SK-N-SH treated with all-trans-retinoic acid at 6 μM for 48 hours (cell line): ENCODE measurements around the gene VEGFB.

Experiments
- ATAC-seq: fragments of 200-7000 bp; cut with Tn5 transposase; 3 replicates; pipeline ENCODE4 v1.9.1; 2020; ENCODE audit warnings: mild to moderate bottlenecking, moderate library complexity
- ARNTL ChIP-seq: fragments of 450-650 bp; formaldehyde crosslinking; IDR thresholded peaks from 2 replicates; pipeline ENCODE4 v1.5.0; 2020; ENCODE audit warnings: low read depth, mild to moderate bottlenecking, moderate library complexity, borderline replicate concordance
- BACH2 ChIP-seq: fragments of 250-450 bp; sonication (Bioruptor Pico); IDR thresholded peaks from 2 replicates; pipeline ENCODE4 v1.9.0; 2021; ENCODE audit warnings: mild to moderate bottlenecking, borderline replicate concordance
- CSDC2 ChIP-seq: fragments of 250-450 bp; sonication (Bioruptor Pico); IDR thresholded peaks from 2 replicates; pipeline ENCODE4 v1.5.0; 2020; ENCODE audit warnings: mild to moderate bottlenecking, moderate library complexity
- ESRRG ChIP-seq: fragments of 250-450 bp; sonication (Bioruptor Pico); IDR thresholded peaks from 2 replicates; pipeline ENCODE4 v1.6.1; 2021; ENCODE audit warnings: mild to moderate bottlenecking
- GLIS3 ChIP-seq: fragments of 250-450 bp; sonication (Bioruptor Pico); IDR thresholded peaks from 2 replicates; pipeline ENCODE4 v1.5.0; 2020; ENCODE audit warnings: mild to moderate bottlenecking, moderate library complexity
- ISL1 ChIP-seq: fragments of 250-450 bp; sonication (Bioruptor Pico); IDR thresholded peaks from 2 replicates; pipeline ENCODE4 v2.1.2; 2022; ENCODE audit warnings: mild to moderate bottlenecking, moderate library complexity
- PPARA ChIP-seq: fragments of 250-450 bp; sonication (Bioruptor Pico); IDR thresholded peaks from 2 replicates; pipeline ENCODE4 v1.5.0; 2020; ENCODE audit warnings: mild to moderate bottlenecking, borderline replicate concordance
- RARB ChIP-seq: fragments of 250-450 bp; sonication (Bioruptor Pico); IDR thresholded peaks from 2 replicates; pipeline ENCODE4 v1.8.0; 2021; ENCODE audit warnings: mild to moderate bottlenecking, moderate library complexity
- TCF4 ChIP-seq: fragments of 250-450 bp; sonication (Bioruptor Pico); IDR thresholded peaks from 2 replicates; pipeline ENCODE4 v1.8.0; 2021; ENCODE audit warnings: mild to moderate bottlenecking, moderate library complexity, borderline replicate concordance
- ZC3H10 ChIP-seq: fragments of 250-450 bp; sonication (Bioruptor Pico); IDR thresholded peaks from 2 replicates; pipeline ENCODE4 v1.5.1; 2021; ENCODE audit warnings: mild to moderate bottlenecking, moderate library complexity
- ZFP3 ChIP-seq: fragments of 250-450 bp; sonication (Bioruptor Pico); IDR thresholded peaks from 2 replicates; pipeline ENCODE4 v1.5.0; 2020; ENCODE audit warnings: mild to moderate bottlenecking, moderate library complexity
- ZFP30 ChIP-seq: fragments of 450-650 bp; formaldehyde crosslinking; IDR thresholded peaks from 2 replicates; pipeline ENCODE4 v1.5.0; 2022; ENCODE audit warnings: mild to moderate bottlenecking, moderate library complexity
- ZNF70 ChIP-seq: fragments of 450-650 bp; formaldehyde crosslinking; IDR thresholded peaks from 2 replicates; pipeline ENCODE4 v1.5.0; 2020; ENCODE audit warnings: mild to moderate bottlenecking, moderate library complexity
- ZNF8 ChIP-seq: fragments of 450-650 bp; formaldehyde crosslinking; IDR thresholded peaks from 2 replicates; pipeline ENCODE4 v1.5.0; 2020; ENCODE audit warnings: mild to moderate bottlenecking, moderate library complexity
- TF ChIP-seq, protein P1 (sequence below): fragments of 250-450 bp; sonication (Bioruptor Pico); IDR thresholded peaks from 2 replicates; pipeline ENCODE4 v1.5.0; 2020; ENCODE audit warnings: mild to moderate bottlenecking, moderate library complexity
- TF ChIP-seq, protein P2 (sequence below): fragments of 250-450 bp; sonication (Bioruptor Pico); IDR thresholded peaks from 2 replicates; pipeline ENCODE4 v1.8.0; 2020; ENCODE audit warnings: mild to moderate bottlenecking, moderate library complexity, borderline replicate concordance
- TF ChIP-seq, protein P3 (sequence below): fragments of 250-450 bp; sonication (Bioruptor Pico); IDR thresholded peaks from 2 replicates; pipeline ENCODE4 v1.5.1; 2021; ENCODE audit warnings: mild to moderate bottlenecking, moderate library complexity
- TF ChIP-seq, protein P4 (sequence below): fragments of 250-450 bp; sonication (Bioruptor Pico); IDR thresholded peaks from 2 replicates; pipeline ENCODE4 v1.5.1; 2020; ENCODE audit warnings: low read depth, mild to moderate bottlenecking, moderate library complexity
- TF ChIP-seq, protein P5 (sequence below): fragments of 250-450 bp; sonication (Bioruptor Pico); IDR thresholded peaks from 2 replicates; pipeline ENCODE4 v1.8.0; 2021; ENCODE audit warnings: low read depth, mild to moderate bottlenecking, moderate library complexity, borderline replicate concordance

Gene VEGFB

DNA sequence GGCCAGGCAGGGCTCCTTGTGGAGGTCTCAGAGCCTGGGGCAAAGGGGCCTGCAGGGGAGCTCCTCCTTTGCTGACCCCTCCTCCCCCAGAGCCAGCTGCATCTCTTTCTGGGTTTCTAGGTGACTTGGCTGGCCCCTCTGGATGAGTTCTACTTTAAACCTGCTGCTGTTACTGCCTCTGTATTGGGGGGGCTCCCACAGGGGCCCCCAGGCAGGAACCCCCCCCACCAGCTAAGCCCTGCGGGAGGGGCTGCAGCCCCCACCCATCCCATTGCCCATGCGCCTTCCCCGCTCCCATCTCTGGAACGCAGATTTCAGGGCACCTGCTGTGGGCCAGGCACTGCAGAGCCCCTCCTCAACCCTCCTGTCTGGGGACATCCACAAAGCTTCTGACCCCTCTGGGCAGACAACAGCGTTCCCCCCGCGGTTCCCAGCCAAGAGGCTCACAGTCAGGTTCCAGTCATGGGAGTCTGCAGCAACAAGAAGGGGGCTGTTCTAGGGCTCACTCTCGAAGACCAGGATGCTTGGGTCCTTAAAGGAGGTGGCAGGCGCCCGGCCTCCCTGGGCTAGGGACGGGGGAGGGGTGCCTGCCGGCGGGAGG lies 16.1 kb downstream of the VEGFB start:
- TF ChIP-seq, protein P1, sequence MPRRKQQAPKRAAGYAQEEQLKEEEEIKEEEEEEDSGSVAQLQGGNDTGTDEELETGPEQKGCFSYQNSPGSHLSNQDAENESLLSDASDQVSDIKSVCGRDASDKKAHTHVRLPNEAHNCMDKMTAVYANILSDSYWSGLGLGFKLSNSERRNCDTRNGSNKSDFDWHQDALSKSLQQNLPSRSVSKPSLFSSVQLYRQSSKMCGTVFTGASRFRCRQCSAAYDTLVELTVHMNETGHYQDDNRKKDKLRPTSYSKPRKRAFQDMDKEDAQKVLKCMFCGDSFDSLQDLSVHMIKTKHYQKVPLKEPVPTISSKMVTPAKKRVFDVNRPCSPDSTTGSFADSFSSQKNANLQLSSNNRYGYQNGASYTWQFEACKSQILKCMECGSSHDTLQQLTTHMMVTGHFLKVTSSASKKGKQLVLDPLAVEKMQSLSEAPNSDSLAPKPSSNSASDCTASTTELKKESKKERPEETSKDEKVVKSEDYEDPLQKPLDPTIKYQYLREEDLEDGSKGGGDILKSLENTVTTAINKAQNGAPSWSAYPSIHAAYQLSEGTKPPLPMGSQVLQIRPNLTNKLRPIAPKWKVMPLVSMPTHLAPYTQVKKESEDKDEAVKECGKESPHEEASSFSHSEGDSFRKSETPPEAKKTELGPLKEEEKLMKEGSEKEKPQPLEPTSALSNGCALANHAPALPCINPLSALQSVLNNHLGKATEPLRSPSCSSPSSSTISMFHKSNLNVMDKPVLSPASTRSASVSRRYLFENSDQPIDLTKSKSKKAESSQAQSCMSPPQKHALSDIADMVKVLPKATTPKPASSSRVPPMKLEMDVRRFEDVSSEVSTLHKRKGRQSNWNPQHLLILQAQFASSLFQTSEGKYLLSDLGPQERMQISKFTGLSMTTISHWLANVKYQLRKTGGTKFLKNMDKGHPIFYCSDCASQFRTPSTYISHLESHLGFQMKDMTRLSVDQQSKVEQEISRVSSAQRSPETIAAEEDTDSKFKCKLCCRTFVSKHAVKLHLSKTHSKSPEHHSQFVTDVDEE = no peak
- no peak for TF ChIP-seq ARNTL
- TF ChIP-seq, protein P2, sequence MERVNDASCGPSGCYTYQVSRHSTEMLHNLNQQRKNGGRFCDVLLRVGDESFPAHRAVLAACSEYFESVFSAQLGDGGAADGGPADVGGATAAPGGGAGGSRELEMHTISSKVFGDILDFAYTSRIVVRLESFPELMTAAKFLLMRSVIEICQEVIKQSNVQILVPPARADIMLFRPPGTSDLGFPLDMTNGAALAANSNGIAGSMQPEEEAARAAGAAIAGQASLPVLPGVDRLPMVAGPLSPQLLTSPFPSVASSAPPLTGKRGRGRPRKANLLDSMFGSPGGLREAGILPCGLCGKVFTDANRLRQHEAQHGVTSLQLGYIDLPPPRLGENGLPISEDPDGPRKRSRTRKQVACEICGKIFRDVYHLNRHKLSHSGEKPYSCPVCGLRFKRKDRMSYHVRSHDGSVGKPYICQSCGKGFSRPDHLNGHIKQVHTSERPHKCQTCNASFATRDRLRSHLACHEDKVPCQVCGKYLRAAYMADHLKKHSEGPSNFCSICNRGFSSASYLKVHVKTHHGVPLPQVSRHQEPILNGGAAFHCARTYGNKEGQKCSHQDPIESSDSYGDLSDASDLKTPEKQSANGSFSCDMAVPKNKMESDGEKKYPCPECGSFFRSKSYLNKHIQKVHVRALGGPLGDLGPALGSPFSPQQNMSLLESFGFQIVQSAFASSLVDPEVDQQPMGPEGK = no peak
- no peak for TF ChIP-seq ZC3H10 (CRISPR knock-in tag)
- no peak for TF ChIP-seq GLIS3 (CRISPR knock-in tag)
- TF ChIP-seq ZFP30 (CRISPR knock-in tag) = no peak
- TF ChIP-seq CSDC2 (CRISPR knock-in tag) = no peak
- TF ChIP-seq, protein P3, sequence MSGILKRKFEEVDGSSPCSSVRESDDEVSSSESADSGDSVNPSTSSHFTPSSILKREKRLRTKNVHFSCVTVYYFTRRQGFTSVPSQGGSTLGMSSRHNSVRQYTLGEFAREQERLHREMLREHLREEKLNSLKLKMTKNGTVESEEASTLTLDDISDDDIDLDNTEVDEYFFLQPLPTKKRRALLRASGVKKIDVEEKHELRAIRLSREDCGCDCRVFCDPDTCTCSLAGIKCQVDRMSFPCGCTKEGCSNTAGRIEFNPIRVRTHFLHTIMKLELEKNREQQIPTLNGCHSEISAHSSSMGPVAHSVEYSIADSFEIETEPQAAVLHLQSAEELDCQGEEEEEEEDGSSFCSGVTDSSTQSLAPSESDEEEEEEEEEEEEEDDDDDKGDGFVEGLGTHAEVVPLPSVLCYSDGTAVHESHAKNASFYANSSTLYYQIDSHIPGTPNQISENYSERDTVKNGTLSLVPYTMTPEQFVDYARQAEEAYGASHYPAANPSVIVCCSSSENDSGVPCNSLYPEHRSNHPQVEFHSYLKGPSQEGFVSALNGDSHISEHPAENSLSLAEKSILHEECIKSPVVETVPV (CRISPR knock-in tag) = no peak
- no peak for TF ChIP-seq ISL1
- TF ChIP-seq, protein P4, sequence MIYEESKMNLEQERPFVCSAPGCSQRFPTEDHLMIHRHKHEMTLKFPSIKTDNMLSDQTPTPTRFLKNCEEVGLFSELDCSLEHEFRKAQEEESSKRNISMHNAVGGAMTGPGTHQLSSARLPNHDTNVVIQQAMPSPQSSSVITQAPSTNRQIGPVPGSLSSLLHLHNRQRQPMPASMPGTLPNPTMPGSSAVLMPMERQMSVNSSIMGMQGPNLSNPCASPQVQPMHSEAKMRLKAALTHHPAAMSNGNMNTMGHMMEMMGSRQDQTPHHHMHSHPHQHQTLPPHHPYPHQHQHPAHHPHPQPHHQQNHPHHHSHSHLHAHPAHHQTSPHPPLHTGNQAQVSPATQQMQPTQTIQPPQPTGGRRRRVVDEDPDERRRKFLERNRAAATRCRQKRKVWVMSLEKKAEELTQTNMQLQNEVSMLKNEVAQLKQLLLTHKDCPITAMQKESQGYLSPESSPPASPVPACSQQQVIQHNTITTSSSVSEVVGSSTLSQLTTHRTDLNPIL (CRISPR knock-in tag) = no peak
- TF ChIP-seq, protein P5, sequence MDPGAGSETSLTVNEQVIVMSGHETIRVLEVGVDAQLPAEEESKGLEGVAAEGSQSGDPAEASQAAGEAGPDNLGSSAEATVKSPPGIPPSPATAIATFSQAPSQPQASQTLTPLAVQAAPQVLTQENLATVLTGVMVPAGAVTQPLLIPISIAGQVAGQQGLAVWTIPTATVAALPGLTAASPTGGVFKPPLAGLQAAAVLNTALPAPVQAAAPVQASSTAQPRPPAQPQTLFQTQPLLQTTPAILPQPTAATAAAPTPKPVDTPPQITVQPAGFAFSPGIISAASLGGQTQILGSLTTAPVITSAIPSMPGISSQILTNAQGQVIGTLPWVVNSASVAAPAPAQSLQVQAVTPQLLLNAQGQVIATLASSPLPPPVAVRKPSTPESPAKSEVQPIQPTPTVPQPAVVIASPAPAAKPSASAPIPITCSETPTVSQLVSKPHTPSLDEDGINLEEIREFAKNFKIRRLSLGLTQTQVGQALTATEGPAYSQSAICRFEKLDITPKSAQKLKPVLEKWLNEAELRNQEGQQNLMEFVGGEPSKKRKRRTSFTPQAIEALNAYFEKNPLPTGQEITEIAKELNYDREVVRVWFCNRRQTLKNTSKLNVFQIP (CRISPR knock-in tag) = no peak
- no peak for TF ChIP-seq RARB (CRISPR knock-in tag)
- no peak for TF ChIP-seq TCF4
- no peak for TF ChIP-seq ZNF8 (CRISPR knock-in tag)
- peak; percentile 4; the same call in 2 of the 3 replicates for ATAC-seq

DNA sequence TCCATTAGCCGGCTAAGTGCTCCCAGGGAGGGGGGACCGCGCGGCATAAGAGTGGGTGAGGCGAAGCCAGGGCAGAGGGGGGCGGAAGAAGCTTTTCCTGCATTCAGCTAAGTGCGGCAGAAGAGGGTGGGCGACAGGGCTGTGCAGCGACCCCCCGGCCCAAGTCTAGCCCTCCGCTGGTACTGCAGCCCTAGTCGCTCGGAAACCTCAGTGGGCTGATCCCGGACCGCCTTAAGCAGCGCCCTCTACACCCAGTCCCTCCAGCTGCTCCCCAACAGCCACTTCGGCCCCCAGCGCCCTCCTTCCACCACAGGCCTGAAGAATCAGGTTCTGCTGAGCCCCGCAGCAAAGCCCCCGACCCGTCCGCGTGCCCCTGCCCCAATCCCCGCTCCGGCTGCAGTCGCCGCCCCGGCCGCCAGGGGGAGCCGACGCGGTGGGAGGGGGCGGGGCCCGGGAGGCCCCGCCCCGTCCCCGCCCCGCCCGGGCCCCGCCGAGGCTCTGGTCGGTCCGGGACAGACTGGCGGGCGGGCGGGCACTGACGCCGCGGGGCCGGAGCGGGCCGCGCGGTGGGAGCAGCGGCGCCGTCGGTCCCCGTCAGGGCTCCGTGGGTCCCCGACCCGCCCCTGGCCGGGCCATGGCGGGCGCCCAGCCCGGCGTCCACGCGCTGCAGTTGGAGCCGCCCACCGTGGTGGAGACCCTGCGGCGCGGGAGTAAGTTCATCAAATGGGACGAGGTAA lies 16.8 kb downstream of the VEGFB start, which contains the start of gene PLCB3:
Gene PLCB3 (plus strand): TSS at position 515 of the 737 bp plus-strand sequence. CDS start 120 bp downstream, at position 635.
- peak; percentile 14 for ATAC-seq
- TF ChIP-seq RARB (CRISPR knock-in tag) = no peak
- TF ChIP-seq, protein P4 (CRISPR knock-in tag) = no peak
- TF ChIP-seq ZNF70 = no peak
- TF ChIP-seq, protein P5 (CRISPR knock-in tag) = no peak
- no peak for TF ChIP-seq GLIS3 (CRISPR knock-in tag)

DNA sequence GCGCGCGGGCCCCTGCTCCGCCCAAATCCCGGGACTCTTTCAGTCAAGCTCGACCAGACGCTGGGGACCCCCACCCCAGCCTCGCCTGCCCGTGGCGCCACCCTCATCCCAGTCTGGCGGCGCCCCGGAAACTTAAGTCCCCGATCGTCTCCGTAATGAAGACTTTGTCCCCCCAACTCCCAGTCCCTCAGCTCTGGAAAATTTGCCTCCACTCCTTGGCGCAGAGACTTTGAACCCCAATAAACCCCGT lies 17.3 kb downstream of the VEGFB start:
- no peak for ATAC-seq
- TF ChIP-seq ZNF8 (CRISPR knock-in tag) = no peak
- TF ChIP-seq ARNTL = no peak
- no peak for TF ChIP-seq ISL1
- TF ChIP-seq, protein P4 (CRISPR knock-in tag) = no peak
- TF ChIP-seq BACH2 (CRISPR knock-in tag) = no peak
- TF ChIP-seq GLIS3 (CRISPR knock-in tag) = no peak
- no peak for TF ChIP-seq ESRRG (CRISPR knock-in tag)
- no peak for TF ChIP-seq CSDC2 (CRISPR knock-in tag)
- no peak for TF ChIP-seq ZFP3 (CRISPR knock-in tag)
- TF ChIP-seq ZNF70 = no peak
- no peak for TF ChIP-seq PPARA
- TF ChIP-seq, protein P2 = no peak
